A549 (cell line): ENCODE results near the gene CDY2B.
"Not testable (repeated sequence)": the region's sequence is repeated elsewhere in the genome, so short reads cannot be mapped to it uniquely, and the experiment has no call there.

Source experiments
- CHD2 ChIP-seq: fragments of 150-350 bp; IDR thresholded peaks from 2 replicates; pipeline ENCODE4 v1.6.1; 2014; ENCODE audit warnings: low read length; ENCODE audit not compliant: partially characterized antibody
- CHD4 ChIP-seq: fragments of 200-600 bp; sonication (generic); IDR thresholded peaks from 2 replicates; pipeline ENCODE4 v1.6.1; 2016; ENCODE audit warnings: antibody characterized with exemption, mild to moderate bottlenecking, borderline replicate concordance
- CTCF ChIP-seq: fragments of >200 bp; sonication (Bioruptor Twin); formaldehyde crosslinking; IDR thresholded peaks from 3 replicates; pipeline ENCODE4 v1.5.1; 2016
- EP300 ChIP-seq, 2 experiments: fragments of >200 bp; sonication (Bioruptor Twin); formaldehyde crosslinking; IDR thresholded peaks; 2 replicates in 1 of 2; 3 replicates in 1 of 2; pipeline ENCODE4 v1.6.1; 2016 to 2017
- NFE2L2 ChIP-seq: fragments of 150-350 bp; conservative IDR thresholded peaks from 2 replicates; pipeline ENCODE4 v1.6.1; 2014; ENCODE audit warnings: low read length
- SMC3 ChIP-seq: fragments of >200 bp; sonication (Bioruptor Twin); formaldehyde crosslinking; IDR thresholded peaks from 3 replicates; pipeline ENCODE4 v1.6.1; 2018; ENCODE audit warnings: inconsistent platforms
- TP53 ChIP-seq: fragments of 250-450 bp; sonication (Bioruptor Pico); IDR thresholded peaks from 2 replicates; pipeline ENCODE4 v1.5.0; 2021; ENCODE audit warnings: mild to moderate bottlenecking, moderate library complexity
- ZFP36 ChIP-seq: fragments of 450-650 bp; IDR thresholded peaks from 2 replicates; pipeline ENCODE4 v1.6.1; 2014; ENCODE audit warnings: borderline replicate concordance; ENCODE audit not compliant: partially characterized antibody

- TF ChIP-seq SMC3; CHD4; CTCF; ZFP36; CHD2; NFE2L2; TP53 (CRISPR knock-in tag); EP300 (IDR thresholded peaks at IDR 0.05): not testable (repeated sequence)
Observed at GRCh38 chrY:17856508-17856907, 23.5 kb downstream of the CDY2B start.
